HepG2 (cell line): Measurements from ENCODE around the gene DLX3. TPM values are rescaled to one million over a fixed set of nuclear protein-coding genes. Genes with fewer than 3 reads are reported as not detected.

Experiments used
- AHR ChIP-seq: IDR thresholded peaks from 2 replicates; pipeline ENCODE4 v1.6.1; 2018; ENCODE audit warnings: missing genetic modification reagents, missing compliant biosample characterization
- BCL3 ChIP-seq: sonication (generic); formaldehyde crosslinking; IDR thresholded peaks from 2 replicates; pipeline ENCODE4 v1.5.1; 2020; ENCODE audit warnings: mild to moderate bottlenecking, missing genetic modification reagents, moderate library complexity
- KLF15 ChIP-seq: sonication (generic); formaldehyde crosslinking; IDR thresholded peaks from 2 replicates; pipeline ENCODE4 v1.8.1; 2023; ENCODE audit warnings: borderline replicate concordance, mild to moderate bottlenecking, inconsistent platforms, missing genetic modification reagents, mixed read lengths
- NR2F6 ChIP-seq, 2 experiments: IDR thresholded peaks; 2 replicates each; pipeline ENCODE4 v1.6.1; 2016; ENCODE audit warnings: antibody characterized with exemption in 1 of 2, mild to moderate bottlenecking in 1 of 2
- RFXANK ChIP-seq: IDR thresholded peaks from 2 replicates; pipeline ENCODE4 v1.6.1; 2016
- SMC3 ChIP-seq: IDR thresholded peaks from 2 replicates; pipeline ENCODE4 v1.6.1; 2011; ENCODE audit warnings: low read length, improper control_type of control experiment
- TAF15 ChIP-seq: fragments of 200-400 bp; formaldehyde crosslinking; IDR thresholded peaks from one replicate; pipeline ENCODE4 v1.6.1; 2018; ENCODE audit warnings: mild to moderate bottlenecking, low read depth, low read length; ENCODE audit not compliant: poor library complexity, severe bottlenecking
- TEAD2 ChIP-seq: sonication (generic); formaldehyde crosslinking; IDR thresholded peaks from 2 replicates; pipeline ENCODE4 v1.9.0; 2021; ENCODE audit warnings: missing genetic modification reagents
- XBP1 ChIP-seq: sonication (generic); formaldehyde crosslinking; IDR thresholded peaks from 2 replicates; pipeline ENCODE4 v1.5.0; 2020; ENCODE audit warnings: missing genetic modification reagents
- ZFP91 ChIP-seq: sonication (generic); formaldehyde crosslinking; IDR thresholded peaks from 2 replicates; pipeline ENCODE4 v1.9.0; 2022; ENCODE audit warnings: missing genetic modification reagents, mild to moderate bottlenecking, borderline replicate concordance
- ZNF512B ChIP-seq: sonication (generic); formaldehyde crosslinking; IDR thresholded peaks from 2 replicates; pipeline ENCODE4 v1.5.1; 2020; ENCODE audit warnings: missing genetic modification reagents, mild to moderate bottlenecking, borderline replicate concordance
- ZNF562 ChIP-seq: sonication (generic); formaldehyde crosslinking; IDR thresholded peaks from 2 replicates; pipeline ENCODE4 v1.8.0; 2022; ENCODE audit warnings: missing genetic modification reagents, borderline replicate concordance
- ZNF580 ChIP-seq: IDR thresholded peaks from 2 replicates; pipeline ENCODE4 v1.6.1; 2016; ENCODE audit warnings: low read depth, borderline replicate concordance
- ZNF7 ChIP-seq: IDR thresholded peaks from 2 replicates; pipeline ENCODE4 v1.6.1; 2016; ENCODE audit warnings: missing biosample characterization, missing genetic modification reagents
- polyA plus RNA-seq, 8 experiments: library from polyadenylated mRNA; depleted of rRNA in 3 of 8; stranded (reverse) in 7 of 8; unstranded in 1 of 8; fragments of >200 nt; fragmentation: Illumina TruSeq in 4 of 8; extraction: Trizol in 4 of 8; gene quantifications; 2 replicates each; pipeline versions ENCODE4 v1.2.1 to v1.2.3, GENCODE V29; 2011 to 2016; ENCODE audit warnings: low read depth in 4 of 8, missing spikeins in 1 of 8, mixed read lengths in 1 of 8; ENCODE audit not compliant: insufficient read depth in 1 of 8
- total RNA-seq, 5 experiments: library from RNA; depleted of rRNA; stranded (reverse); fragments of >200 nt; fragmentation: Illumina TruSeq; extraction: Trizol; gene quantifications; 2 replicates each; pipeline ENCODE4 v1.2.3, GENCODE V29; 2016; ENCODE audit warnings: low read depth in 1 of 5
- TF ChIP-seq, protein P1 (sequence below): sonication (generic); formaldehyde crosslinking; conservative IDR thresholded peaks from 2 replicates; pipeline ENCODE4 v1.8.0; 2022; ENCODE audit warnings: low read depth, missing genetic modification reagents
- TF ChIP-seq, protein P2 (sequence below): sonication (generic); formaldehyde crosslinking; IDR thresholded peaks from 2 replicates; pipeline ENCODE4 v1.4.0; 2020; ENCODE audit warnings: missing genetic modification reagents, borderline replicate concordance

Gene DLX3
- total and polyA plus RNA-seq, 2 of the 13 experiments (the other 11 are each of a cell fraction or from before 2014, with no cell fraction given) = 0.03 TPM; not detected in 1

- peak; percentile 43; the same call in 1 of the 2 replicates for TF ChIP-seq ZFP91 (CRISPR knock-in tag)
- TF ChIP-seq KLF15 = no peak
- TF ChIP-seq ZNF7 = no peak
- TF ChIP-seq, protein P1, sequence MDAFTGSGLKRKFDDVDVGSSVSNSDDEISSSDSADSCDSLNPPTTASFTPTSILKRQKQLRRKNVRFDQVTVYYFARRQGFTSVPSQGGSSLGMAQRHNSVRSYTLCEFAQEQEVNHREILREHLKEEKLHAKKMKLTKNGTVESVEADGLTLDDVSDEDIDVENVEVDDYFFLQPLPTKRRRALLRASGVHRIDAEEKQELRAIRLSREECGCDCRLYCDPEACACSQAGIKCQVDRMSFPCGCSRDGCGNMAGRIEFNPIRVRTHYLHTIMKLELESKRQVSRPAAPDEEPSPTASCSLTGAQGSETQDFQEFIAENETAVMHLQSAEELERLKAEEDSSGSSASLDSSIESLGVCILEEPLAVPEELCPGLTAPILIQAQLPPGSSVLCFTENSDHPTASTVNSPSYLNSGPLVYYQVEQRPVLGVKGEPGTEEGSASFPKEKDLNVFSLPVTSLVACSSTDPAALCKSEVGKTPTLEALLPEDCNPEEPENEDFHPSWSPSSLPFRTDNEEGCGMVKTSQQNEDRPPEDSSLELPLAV (CRISPR knock-in tag) = no peak
- TF ChIP-seq NR2F6 (IDR thresholded peaks at IDR 0.05) = no peak
- TF ChIP-seq NR2F6 (CRISPR knock-in tag; IDR thresholded peaks at IDR 0.05) = peak; percentile 40; the same call in 1 of the 2 replicates
- peak; percentile 72; the same call in 1 of the 2 replicates for TF ChIP-seq ZNF580 (CRISPR knock-in tag)
- peak; percentile 81 for TF ChIP-seq SMC3
- no peak for TF ChIP-seq TAF15
- no peak for TF ChIP-seq AHR (CRISPR knock-in tag)
- TF ChIP-seq ZNF562 (CRISPR knock-in tag) = no peak
- TF ChIP-seq RFXANK (CRISPR knock-in tag) = no peak
- TF ChIP-seq XBP1 (CRISPR knock-in tag) = no peak
- 0 out of 2 replicates have a peak, but pooled peaks have one; percentile 56 for TF ChIP-seq ZNF512B (CRISPR knock-in tag)
- no peak for TF ChIP-seq BCL3 (CRISPR knock-in tag)
- TF ChIP-seq, protein P2, sequence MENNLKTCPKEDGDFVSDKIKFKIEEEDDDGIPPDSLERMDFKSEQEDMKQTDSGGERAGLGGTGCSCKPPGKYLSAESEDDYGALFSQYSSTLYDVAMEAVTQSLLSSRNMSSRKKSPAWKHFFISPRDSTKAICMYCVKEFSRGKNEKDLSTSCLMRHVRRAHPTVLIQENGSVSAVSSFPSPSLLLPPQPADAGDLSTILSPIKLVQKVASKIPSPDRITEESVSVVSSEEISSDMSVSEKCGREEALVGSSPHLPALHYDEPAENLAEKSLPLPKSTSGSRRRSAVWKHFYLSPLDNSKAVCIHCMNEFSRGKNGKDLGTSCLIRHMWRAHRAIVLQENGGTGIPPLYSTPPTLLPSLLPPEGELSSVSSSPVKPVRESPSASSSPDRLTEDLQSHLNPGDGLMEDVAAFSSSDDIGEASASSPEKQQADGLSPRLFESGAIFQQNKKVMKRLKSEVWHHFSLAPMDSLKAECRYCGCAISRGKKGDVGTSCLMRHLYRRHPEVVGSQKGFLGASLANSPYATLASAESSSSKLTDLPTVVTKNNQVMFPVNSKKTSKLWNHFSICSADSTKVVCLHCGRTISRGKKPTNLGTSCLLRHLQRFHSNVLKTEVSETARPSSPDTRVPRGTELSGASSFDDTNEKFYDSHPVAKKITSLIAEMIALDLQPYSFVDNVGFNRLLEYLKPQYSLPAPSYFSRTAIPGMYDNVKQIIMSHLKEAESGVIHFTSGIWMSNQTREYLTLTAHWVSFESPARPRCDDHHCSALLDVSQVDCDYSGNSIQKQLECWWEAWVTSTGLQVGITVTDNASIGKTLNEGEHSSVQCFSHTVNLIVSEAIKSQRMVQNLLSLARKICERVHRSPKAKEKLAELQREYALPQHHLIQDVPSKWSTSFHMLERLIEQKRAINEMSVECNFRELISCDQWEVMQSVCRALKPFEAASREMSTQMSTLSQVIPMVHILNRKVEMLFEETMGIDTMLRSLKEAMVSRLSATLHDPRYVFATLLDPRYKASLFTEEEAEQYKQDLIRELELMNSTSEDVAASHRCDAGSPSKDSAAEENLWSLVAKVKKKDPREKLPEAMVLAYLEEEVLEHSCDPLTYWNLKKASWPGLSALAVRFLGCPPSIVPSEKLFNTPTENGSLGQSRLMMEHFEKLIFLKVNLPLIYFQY (CRISPR knock-in tag) = no peak
- TF ChIP-seq TEAD2 (CRISPR knock-in tag) = no peak
Observed at GRCh38 chr17:49952209-49952911, 42.7 kb downstream of the DLX3 start (continued).
